K562 (cell line): Measurements from ENCODE around the gene ZNF778. TPM values are rescaled to one million over a fixed set of nuclear protein-coding genes. Genes with fewer than 3 reads are reported as not detected.
A peak's percentile ranks its signal among the peaks of the same experiment; 100 is the strongest.

Source experiments
- ARID4B ChIP-seq: sonication (generic); formaldehyde crosslinking; IDR thresholded peaks from 2 replicates; pipeline ENCODE4 v1.8.0; 2022; ENCODE audit warnings: mild to moderate bottlenecking, missing genetic modification reagents
- ASH1L ChIP-seq: fragments of 450-650 bp; IDR thresholded peaks from 2 replicates; pipeline ENCODE4 v1.6.1; 2018; ENCODE audit warnings: borderline replicate concordance, mild to moderate bottlenecking, low read depth; ENCODE audit not compliant: partially characterized antibody
- CTBP1 ChIP-seq: fragments of 450-650 bp; IDR thresholded peaks from 2 replicates; pipeline ENCODE4 v1.6.1; 2016; ENCODE audit warnings: borderline replicate concordance
- LARP7 ChIP-seq: fragments of 450-650 bp; IDR thresholded peaks from 2 replicates; pipeline ENCODE4 v1.6.1; 2016
- MNT ChIP-seq, 2 experiments: fragments of 450-650 bp; conservative IDR thresholded peaks; 2 replicates each; pipeline ENCODE4 v1.6.1; 2017; ENCODE audit warnings: mild to moderate bottlenecking in 2 of 2, moderate library complexity in 2 of 2
- NFIX ChIP-seq: fragments of 250-450 bp; sonication (Bioruptor Pico); IDR thresholded peaks from 2 replicates; pipeline ENCODE4 v1.4.0; 2020; ENCODE audit warnings: low read depth, mild to moderate bottlenecking, moderate library complexity
- RBM17 ChIP-seq: fragments of 200-400 bp; formaldehyde crosslinking; IDR thresholded peaks from 2 replicates; pipeline ENCODE4 v1.6.1; 2017; ENCODE audit warnings: low read depth, mild to moderate bottlenecking, low read length, borderline replicate concordance
- SETDB1 ChIP-seq: IDR thresholded peaks from one replicate; pipeline ENCODE4 v1.6.1; 2012; ENCODE audit warnings: low read length, control low read depth, inconsistent platforms
- TAF9B ChIP-seq: fragments of 450-650 bp; IDR thresholded peaks from 2 replicates; pipeline ENCODE4 v1.6.1; 2018; ENCODE audit warnings: mild to moderate bottlenecking; ENCODE audit not compliant: partially characterized antibody
- ZFP36 ChIP-seq: fragments of 150-350 bp; IDR thresholded peaks from 2 replicates; pipeline ENCODE4 v1.6.1; 2018; ENCODE audit warnings: low read length, low read depth; ENCODE audit not compliant: partially characterized antibody
- ZNF184 ChIP-seq: sonication (generic); formaldehyde crosslinking; IDR thresholded peaks from 2 replicates; pipeline ENCODE4 v1.5.0; 2020; ENCODE audit warnings: missing genetic modification reagents
- ZNF644 ChIP-seq: fragments of 200-800 bp; sonication (Bioruptor generic); IDR thresholded peaks from 2 replicates; pipeline ENCODE4 v1.6.1; 2016; ENCODE audit warnings: low read depth, missing genetic modification characterization, missing compliant biosample characterization
- polyA plus RNA-seq, 8 experiments: library from polyadenylated mRNA; depleted of rRNA in 4 of 8; stranded (reverse) in 5 of 8; unstranded in 3 of 8; fragments of >200 nt; fragmentation: Nextera tagmentation in 2 of 8; fragmentation: Illumina TruSeq in 1 of 8; extraction: Ambion mirVana in 2 of 8; extraction: Trizol in 1 of 8; gene quantifications; 2 replicates each; pipeline versions ENCODE4 v1.2.1 to v1.2.3, GENCODE V29; 2011 to 2014; ENCODE audit warnings: inconsistent platforms in 1 of 8, missing spikeins in 1 of 8
- total RNA-seq, 7 experiments: library from RNA; depleted of rRNA in 6 of 7; stranded (reverse); fragments of >200 nt in 6 of 7; fragmentation: Illumina TruSeq in 2 of 7; extraction: Trizol in 2 of 7; gene quantifications; 2 replicates each; pipeline versions ENCODE4 v1.2.1 to v1.2.3, GENCODE V29; 2011 to 2021; ENCODE audit warnings: low replicate concordance in 1 of 7
- TF ChIP-seq, protein P1 (sequence below): fragments of 450-650 bp; IDR thresholded peaks from 2 replicates; pipeline ENCODE4 v1.6.1; 2016; ENCODE audit warnings: borderline replicate concordance
- TF ChIP-seq, protein P2 (sequence below): fragments of 250-450 bp; sonication (Bioruptor Pico); IDR thresholded peaks from 2 replicates; pipeline ENCODE4 v1.5.0; 2021
- TF ChIP-seq, protein P3 (sequence below), 3 experiments: IDR thresholded peaks in 2 of 3; conservative IDR thresholded peaks in 1 of 3; 2 replicates each; pipeline ENCODE4 v1.5.1; 2011 to 2012; ENCODE audit warnings: low read length in 3 of 3, mild to moderate bottlenecking in 3 of 3, control low read depth in 2 of 3, improper control_type of control experiment in 1 of 3, inconsistent platforms in 1 of 3, low read depth in 1 of 3, mixed read lengths in 1 of 3, moderate library complexity in 1 of 3; ENCODE audit not compliant: insufficient read depth in 2 of 3

Gene ZNF778
- total and polyA plus RNA-seq, 9 of the 15 experiments (the other 6 are each of a cell fraction or from before 2014, with no cell fraction given) = 0.70 to 60.6 (median 7.5) TPM

DNA sequence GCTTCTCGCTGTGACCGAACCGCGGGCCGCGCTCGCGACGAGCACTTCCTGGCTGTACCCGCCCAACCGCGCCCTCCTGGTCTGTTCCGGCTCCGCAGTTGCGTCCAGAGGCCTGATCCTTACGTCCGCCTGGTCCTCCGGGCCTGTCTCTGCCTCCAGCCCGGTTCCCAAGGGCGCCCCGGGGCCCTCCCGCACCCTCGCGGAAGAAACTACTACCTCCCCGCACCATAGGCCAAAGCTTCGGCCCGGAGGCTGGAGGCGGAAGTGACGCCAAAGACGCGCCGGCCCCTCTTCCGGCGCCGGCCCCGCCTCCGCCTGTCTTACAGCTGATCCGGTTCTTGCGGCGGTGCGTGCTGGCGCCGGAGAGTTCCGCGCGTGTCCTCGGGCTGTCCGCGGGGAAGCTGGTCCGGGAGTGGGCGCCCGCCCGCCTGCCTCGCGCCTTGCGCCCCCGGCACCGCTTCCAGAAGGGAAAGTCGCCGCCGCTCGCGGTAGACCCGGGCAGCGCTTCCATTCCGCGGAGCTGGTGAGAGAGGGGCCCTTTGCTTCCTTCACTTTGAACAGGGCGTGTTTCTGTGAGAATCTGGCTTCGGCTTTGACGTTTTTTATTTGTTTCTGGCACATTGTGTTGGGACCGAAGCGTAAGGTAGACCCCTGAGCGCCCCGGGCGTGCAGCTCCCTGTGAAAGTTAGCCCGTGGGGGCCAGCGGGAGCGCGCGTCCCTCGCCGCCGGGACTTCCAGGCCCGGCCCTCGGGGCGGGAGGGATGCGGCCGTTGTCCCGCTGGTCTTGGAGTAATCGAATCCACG, at the start of gene ZNF778 (continued):
- TF ChIP-seq, protein P1, sequence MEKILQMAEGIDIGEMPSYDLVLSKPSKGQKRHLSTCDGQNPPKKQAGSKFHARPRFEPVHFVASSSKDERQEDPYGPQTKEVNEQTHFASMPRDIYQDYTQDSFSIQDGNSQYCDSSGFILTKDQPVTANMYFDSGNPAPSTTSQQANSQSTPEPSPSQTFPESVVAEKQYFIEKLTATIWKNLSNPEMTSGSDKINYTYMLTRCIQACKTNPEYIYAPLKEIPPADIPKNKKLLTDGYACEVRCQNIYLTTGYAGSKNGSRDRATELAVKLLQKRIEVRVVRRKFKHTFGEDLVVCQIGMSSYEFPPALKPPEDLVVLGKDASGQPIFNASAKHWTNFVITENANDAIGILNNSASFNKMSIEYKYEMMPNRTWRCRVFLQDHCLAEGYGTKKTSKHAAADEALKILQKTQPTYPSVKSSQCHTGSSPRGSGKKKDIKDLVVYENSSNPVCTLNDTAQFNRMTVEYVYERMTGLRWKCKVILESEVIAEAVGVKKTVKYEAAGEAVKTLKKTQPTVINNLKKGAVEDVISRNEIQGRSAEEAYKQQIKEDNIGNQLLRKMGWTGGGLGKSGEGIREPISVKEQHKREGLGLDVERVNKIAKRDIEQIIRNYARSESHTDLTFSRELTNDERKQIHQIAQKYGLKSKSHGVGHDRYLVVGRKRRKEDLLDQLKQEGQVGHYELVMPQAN = peak; percentile 99
- no peak for TF ChIP-seq ZNF644 (tag)
- peak; percentile 83 for TF ChIP-seq TAF9B
- TF ChIP-seq ASH1L = no peak
- no peak for TF ChIP-seq NFIX
- no peak for TF ChIP-seq SETDB1
- TF ChIP-seq, protein P2, sequence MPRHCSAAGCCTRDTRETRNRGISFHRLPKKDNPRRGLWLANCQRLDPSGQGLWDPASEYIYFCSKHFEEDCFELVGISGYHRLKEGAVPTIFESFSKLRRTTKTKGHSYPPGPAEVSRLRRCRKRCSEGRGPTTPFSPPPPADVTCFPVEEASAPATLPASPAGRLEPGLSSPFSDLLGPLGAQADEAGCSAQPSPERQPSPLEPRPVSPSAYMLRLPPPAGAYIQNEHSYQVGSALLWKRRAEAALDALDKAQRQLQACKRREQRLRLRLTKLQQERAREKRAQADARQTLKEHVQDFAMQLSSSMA (CRISPR knock-in tag) = no peak
- no peak for TF ChIP-seq LARP7
- TF ChIP-seq RBM17 = no peak
- TF ChIP-seq ZFP36 = peak; percentile 46
- TF ChIP-seq MNT (conservative IDR thresholded peaks at IDR 0.05) = peak; percentile 92 to 97
- TF ChIP-seq ZNF184 (CRISPR knock-in tag) = no peak
- TF ChIP-seq ARID4B = peak; percentile 99
- TF ChIP-seq CTBP1 = peak; percentile 77
- TF ChIP-seq, protein P3, sequence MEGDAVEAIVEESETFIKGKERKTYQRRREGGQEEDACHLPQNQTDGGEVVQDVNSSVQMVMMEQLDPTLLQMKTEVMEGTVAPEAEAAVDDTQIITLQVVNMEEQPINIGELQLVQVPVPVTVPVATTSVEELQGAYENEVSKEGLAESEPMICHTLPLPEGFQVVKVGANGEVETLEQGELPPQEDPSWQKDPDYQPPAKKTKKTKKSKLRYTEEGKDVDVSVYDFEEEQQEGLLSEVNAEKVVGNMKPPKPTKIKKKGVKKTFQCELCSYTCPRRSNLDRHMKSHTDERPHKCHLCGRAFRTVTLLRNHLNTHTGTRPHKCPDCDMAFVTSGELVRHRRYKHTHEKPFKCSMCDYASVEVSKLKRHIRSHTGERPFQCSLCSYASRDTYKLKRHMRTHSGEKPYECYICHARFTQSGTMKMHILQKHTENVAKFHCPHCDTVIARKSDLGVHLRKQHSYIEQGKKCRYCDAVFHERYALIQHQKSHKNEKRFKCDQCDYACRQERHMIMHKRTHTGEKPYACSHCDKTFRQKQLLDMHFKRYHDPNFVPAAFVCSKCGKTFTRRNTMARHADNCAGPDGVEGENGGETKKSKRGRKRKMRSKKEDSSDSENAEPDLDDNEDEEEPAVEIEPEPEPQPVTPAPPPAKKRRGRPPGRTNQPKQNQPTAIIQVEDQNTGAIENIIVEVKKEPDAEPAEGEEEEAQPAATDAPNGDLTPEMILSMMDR (IDR thresholded peaks at IDR 0.05 in 2 of 3, conservative IDR thresholded peaks at IDR 0.05 in 1 of 3; ENCODE audit: insufficient read depth in 2 of 3, low read depth in 1 of 3, low read length in 3 of 3) = peak in 1 of 3 experiments; percentile 2; a peak in 1 of 6 replicates
